ENCODE results near the gene FBXO38. TPM values are rescaled to one million over a fixed set of nuclear protein-coding genes. Genes with fewer than 3 reads are reported as not detected.

The FBXO38 gene
- total and polyA plus RNA-seq, 9 of the 15 experiments (the other 6 are each of a cell fraction or from before 2014, with no cell fraction given): 7.4 to 39.4 (median 29.3) TPM

GRCh38 chr5:148382961-148383360 is 797 bp upstream of the FBXO38 start:
- in situ Hi-C loops (cut with MboI): no loop called here
- BruUV-seq (replicated peaks): no TSS peak
- DNase-seq (ENCODE audit: extremely low read depth in 1 of 4, low spot score in 3 of 4): no peak
- Histone ChIP-seq H3K79me2 (ENCODE audit: control insufficient read depth, insufficient read depth, low read length) (peaks cover 36% of the 10 kb centered on the region), H3K9ac (ENCODE audit: insufficient read depth in 1 of 2, low read depth in 2 of 2, low read length in 2 of 2) (peak overlapping the region in 1 of 2 experiments; percentile 98; a peak in 2 of 4 replicates), H3K4me2 (ENCODE audit: insufficient read depth, low read length) (peak overlapping the region; percentile 100), H3K4me3 (peak overlapping the region; percentile 83), H3K27me3 (ENCODE audit: control insufficient read depth in 2 of 2, insufficient read depth in 2 of 2, low read length in 2 of 2) (no peaks in the 10 kb centered on the region), H4K20me1 (replicated peaks; ENCODE audit: control insufficient read depth, insufficient read depth, low read length) (no peaks in the 10 kb centered on the region; the same call in 1 of the 2 replicates), H3K9me3 (replicated peaks; ENCODE audit: control insufficient read depth, insufficient read depth, low read depth, low read length) (no peaks in the 10 kb centered on the region), H2AFZ (ENCODE audit: low read depth, low read length) (peak overlapping the region; percentile 98), H3K9me1 (ENCODE audit: control insufficient read depth, insufficient read depth, low read length) (no peaks in the 10 kb centered on the region), H3K27ac (ENCODE audit: extremely low read depth, low read depth, low read length) (peak overlapping the region; percentile 90; the same call in 1 of the 3 replicates), H3K4me1 (replicated peaks in 1 of 2; ENCODE audit: control insufficient read depth in 2 of 2, insufficient read depth in 2 of 2, low read length in 2 of 2) (peaks cover 7 to 17% of the 10 kb centered on the region in 2 experiments; a peak in 3 of 5 replicates), H3K36me3 (ENCODE audit: control insufficient read depth, insufficient read depth, low read length) (peaks cover 9% of the 10 kb centered on the region)
- 89% methylated on average over 4 of the region's 4 CpGs for WGBS (ENCODE audit: insufficient coverage, low coverage, missing lambda C conversion rate)
- TF ChIP-seq ZNF24 (IDR thresholded peaks at IDR 0.05) (no peak), BACH1 (tag; IDR thresholded peaks at IDR 0.05) (0 out of 2 replicates have a peak, but pooled peaks have one; percentile 23), GTF2E2 (tag; IDR thresholded peaks at IDR 0.05) (no peak), ATF4 (CRISPR knock-in tag; IDR thresholded peaks at IDR 0.05) (no peak), CREB3L1 (IDR thresholded peaks at IDR 0.05; ENCODE audit: borderline replicate concordance, low read depth) (no peak)
- CTCF ChIA-PET (ENCODE audit: low intra/inter-chr PET ratio): no interaction called here
- ATAC-seq: no peak
- no peak for FAIRE-seq
- intact Hi-C loops (cut with micrococcal nuclease): loop anchor here (5.0 kb wide), 1 partner anchor 304 kb away; no protein-coding TSS in a partner anchor
- POLR2A ChIA-PET: no interaction called here

Measured in K562 (cell line).